Measurements from ENCODE around the gene TRIM56.
"Not testable (repeated sequence)": the region's sequence is repeated elsewhere in the genome, so short reads cannot be mapped to it uniquely, and the experiment has no call there.

The TRIM56 gene

GRCh38 chr7:101066141-101066832 lies 19.0 kb upstream of the TRIM56 start:
- no peak overlapping the region for H3K4me3 ChIP-seq (ENCODE audit: low read length)
- TF ChIP-seq CTCF (IDR thresholded peaks at IDR 0.05; ENCODE audit: insufficient read depth, low read depth, low read length, missing control alignments), result no peak
- DNase-seq (ENCODE audit: low read depth), result peak; percentile 84

GRCh38 chr7:101066833-101067177 lies 18.5 kb upstream of the TRIM56 start:
- DNase-seq (ENCODE audit: low read depth), result peak; percentile 21
- no peak overlapping the region for H3K4me3 ChIP-seq (ENCODE audit: low read length)
- no peak for TF ChIP-seq CTCF (IDR thresholded peaks at IDR 0.05; ENCODE audit: insufficient read depth, low read depth, low read length, missing control alignments)

- no peak overlapping the region for H3K4me3 ChIP-seq (ENCODE audit: low read length)
These were observed 16.9 kb upstream of the TRIM56 start for GRCh38 chr7:101068401-101068800.

GRCh38 chr7:101071362-101072104 lies 13.7 kb upstream of the TRIM56 start:
- not testable (repeated sequence) for DNase-seq (ENCODE audit: low read depth); H3K4me3 ChIP-seq (ENCODE audit: low read length)

More at GRCh38 chr7:101068401-101068800, 16.9 kb upstream of the TRIM56 start:
- TF ChIP-seq CTCF (IDR thresholded peaks at IDR 0.05; ENCODE audit: insufficient read depth, low read depth, low read length, missing control alignments), result no peak
- DNase-seq (ENCODE audit: low read depth), result no peak

- no peak for TF ChIP-seq CTCF (IDR thresholded peaks at IDR 0.05; ENCODE audit: insufficient read depth, low read depth, low read length, missing control alignments)
- H3K4me3 ChIP-seq (ENCODE audit: low read length), result no peak overlapping the region
- no peak for DNase-seq (ENCODE audit: low read depth)
These were observed 9.6 kb upstream of the TRIM56 start for GRCh38 chr7:101075646-101076045.

- H3K4me3 ChIP-seq (ENCODE audit: low read length); DNase-seq (ENCODE audit: low read depth): not testable (repeated sequence)
These were observed 9.1 kb upstream of the TRIM56 start for GRCh38 chr7:101076183-101076582.

- H3K4me3 ChIP-seq (ENCODE audit: low read length), result no peak overlapping the region
- TF ChIP-seq CTCF (IDR thresholded peaks at IDR 0.05; ENCODE audit: insufficient read depth, low read depth, low read length, missing control alignments), result peak; percentile 95
These were observed 7.8 kb upstream of the TRIM56 start for GRCh38 chr7:101077303-101078086.

More at GRCh38 chr7:101077303-101078086, 7.8 kb upstream of the TRIM56 start:
- DNase-seq (ENCODE audit: low read depth), result peak; percentile 79

Data from epithelial cell of esophagus (primary cell).